NCI-H2227 treated with DMSO at 0.1 percent for 48 hours (cell line): ENCODE measurements around the gene ACP3.
A peak's percentile ranks its signal among the peaks of the same experiment; 100 is the strongest.

ENCODE experiments used
- DNase-seq: peaks from one replicate; lab custom pipeline; 2025; lab: John Stamatoyannopoulos, UW

Gene ACP3

GRCh38 chr3:132318451-132318850, 1.2 kb downstream of the ACP3 start:
- no peak for DNase-seq

GRCh38 chr3:132321304-132321703, 4.1 kb downstream of the ACP3 start:
- no peak for DNase-seq

- no peak for DNase-seq
These were observed 7.9 kb downstream of the ACP3 start for GRCh38 chr3:132325103-132325606.

- DNase-seq: no peak
These were observed 8.4 kb downstream of the ACP3 start for GRCh38 chr3:132325634-132326033.

GRCh38 chr3:132326251-132326650, 9.0 kb downstream of the ACP3 start:
- DNase-seq: no peak

- no peak for DNase-seq
These were observed 14.9 kb downstream of the ACP3 start for GRCh38 chr3:132332082-132332481.

GRCh38 chr3:132332508-132332907, 15.3 kb downstream of the ACP3 start:
- no peak for DNase-seq

- DNase-seq: no peak
These were observed 24.5 kb downstream of the ACP3 start for GRCh38 chr3:132341746-132342145.

GRCh38 chr3:132342183-132342582, 25.0 kb downstream of the ACP3 start:
- no peak for DNase-seq

- DNase-seq: no peak
These were observed 25.4 kb downstream of the ACP3 start for GRCh38 chr3:132342610-132343009.

GRCh38 chr3:132343018-132343612, 25.9 kb downstream of the ACP3 start:
- peak; percentile 39 for DNase-seq

- no peak for DNase-seq
These were observed 27.6 kb downstream of the ACP3 start for GRCh38 chr3:132344666-132345280.

- no peak for DNase-seq
These were observed 29.9 kb downstream of the ACP3 start for GRCh38 chr3:132346841-132347736.

GRCh38 chr3:132347811-132348210, 30.6 kb downstream of the ACP3 start:
- no peak for DNase-seq

GRCh38 chr3:132348531-132348930, 31.3 kb downstream of the ACP3 start:
- no peak for DNase-seq

GRCh38 chr3:132350814-132351213, 33.6 kb downstream of the ACP3 start:
- no peak for DNase-seq

GRCh38 chr3:132351222-132351806, 34.1 kb downstream of the ACP3 start:
- no peak for DNase-seq

- DNase-seq: peak; percentile 54
These were observed 35.4 kb downstream of the ACP3 start for GRCh38 chr3:132352556-132353143.

GRCh38 chr3:132354916-132355702, 37.9 kb downstream of the ACP3 start:
- DNase-seq: no peak

GRCh38 chr3:132356568-132356967, 39.4 kb downstream of the ACP3 start:
- no peak for DNase-seq

GRCh38 chr3:132360717-132361116, 43.5 kb downstream of the ACP3 start:
- no peak for DNase-seq
